M059J (cell line): Measurements from ENCODE around the gene RAB26. TPM values are rescaled to one million over a fixed set of nuclear protein-coding genes. Genes with fewer than 3 reads are reported as not detected.
A peak's percentile ranks its signal among the peaks of the same experiment; 100 is the strongest.

Source experiments
- DNase-seq: peaks from one replicate; pipeline ENCODE4 v3.0.0-alpha.2; 2012; ENCODE audit warnings: low read depth
- total RNA-seq: library from RNA; depleted of rRNA; stranded (reverse); fragments of >200 nt; shearing (Covaris generic); gene quantifications from 2 replicates; pipeline ENCODE4 v1.2.3, GENCODE V29; 2014

Gene RAB26
- total RNA-seq, 1 experiment from 2014 or later: 3.8 TPM

GRCh38 chr16:2178321-2179106, 30.1 kb downstream of the RAB26 start:
- DNase-seq: no peak

- DNase-seq: no peak
Observed at GRCh38 chr16:2179107-2179501, 30.7 kb downstream of the RAB26 start.

GRCh38 chr16:2179576-2179975, 31.2 kb downstream of the RAB26 start:
- DNase-seq: no peak

- DNase-seq: no peak
Observed at GRCh38 chr16:2180461-2180860, 32.0 kb downstream of the RAB26 start.

- no peak for DNase-seq
Observed at GRCh38 chr16:2180962-2181923, 32.8 kb downstream of the RAB26 start.

GRCh38 chr16:2181952-2182351, 33.5 kb downstream of the RAB26 start:
- no peak for DNase-seq

- no peak for DNase-seq
Observed at GRCh38 chr16:2183671-2184070, 35.2 kb downstream of the RAB26 start.

GRCh38 chr16:2184346-2184745, 35.9 kb downstream of the RAB26 start:
- DNase-seq: no peak

- no peak for DNase-seq
Observed at GRCh38 chr16:2184962-2185361, 36.5 kb downstream of the RAB26 start.

GRCh38 chr16:2186064-2186463, 37.6 kb downstream of the RAB26 start:
- no peak for DNase-seq

- DNase-seq: no peak
Observed at GRCh38 chr16:2186505-2186904, 38.1 kb downstream of the RAB26 start.

GRCh38 chr16:2187212-2187611, 38.8 kb downstream of the RAB26 start:
- DNase-seq: no peak

GRCh38 chr16:2188395-2188794, 40.0 kb downstream of the RAB26 start:
- no peak for DNase-seq

- DNase-seq: no peak
Observed at GRCh38 chr16:2189252-2189893, 40.9 kb downstream of the RAB26 start.

- no peak for DNase-seq
Observed at GRCh38 chr16:2190002-2190658, 41.7 kb downstream of the RAB26 start.

- DNase-seq: no peak
Observed at GRCh38 chr16:2190659-2191445, 42.4 kb downstream of the RAB26 start.

- no peak for DNase-seq
Observed at GRCh38 chr16:2191446-2191706, 43.0 kb downstream of the RAB26 start.

- DNase-seq: peak; percentile 90
Observed at GRCh38 chr16:2194166-2194834, 45.9 kb downstream of the RAB26 start.

- DNase-seq: peak; percentile 51
Observed at GRCh38 chr16:2194852-2195321, 46.5 kb downstream of the RAB26 start.
